ENCODE data around the gene SLC44A3. TPM values are rescaled to one million over a fixed set of nuclear protein-coding genes. Genes with fewer than 3 reads are reported as not detected.

SLC44A3 gene
- total RNA-seq, 4 donors from 2014 or later: 4.0 to 6.7 (median 5.4) TPM

GRCh38 chr1:94855307-94855700 lies 35.1 kb downstream of the SLC44A3 start:
- H3K27ac ChIP-seq: peak overlapping the region in 2 of 3 donors; percentile 56 to 85
- peak; percentile 49 to 54 for DNase-seq
- 35 to 56% methylated on average over 2 of the region's 2 CpGs for WGBS, 2 donors
- H3K4me3 ChIP-seq (replicated peaks in 1 of 3): no peak overlapping the region
- H3K4me1 ChIP-seq: peaks cover 7 to 21% of the 10 kb centered on the region in 2 donors
- TF ChIP-seq POLR2A (IDR thresholded peaks at IDR 0.05) (no peak), CTCF (IDR thresholded peaks at IDR 0.05) (no peak)
- no peaks in the 10 kb centered on the region for H3K27me3 ChIP-seq
- H3K9me3 ChIP-seq: no peaks in the 10 kb centered on the region
- no peaks in the 10 kb centered on the region for H3K36me3 ChIP-seq
- intact Hi-C loops (cut with DNase I): no loop called here

DNA sequence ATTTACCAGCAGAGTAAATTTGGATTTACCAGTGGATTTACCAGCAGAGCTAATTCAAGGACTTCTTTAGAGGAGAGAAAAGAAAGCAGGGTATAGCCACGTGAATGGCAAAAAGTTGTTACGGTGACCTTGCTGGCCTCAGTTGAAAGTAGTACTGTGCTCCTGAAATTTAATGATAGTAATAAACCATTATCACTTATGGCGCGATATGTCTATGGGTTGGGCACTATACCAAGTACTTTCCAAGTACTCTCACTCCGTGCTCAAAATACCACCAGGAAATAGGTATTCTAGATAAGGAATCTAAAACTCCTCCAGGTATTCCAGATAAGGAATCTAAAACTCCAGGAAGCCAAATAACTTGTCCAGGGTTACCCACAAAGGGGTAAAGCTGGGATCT lies 35.8 kb downstream of the SLC44A3 start:
- 93 to 94% methylated on average over 5 of the region's 5 CpGs for WGBS, 2 donors
- DNase-seq: no peak
- Histone ChIP-seq H3K4me1 (peaks cover 7 to 21% of the 10 kb centered on the region in 2 donors), H3K36me3 (no peaks in the 10 kb centered on the region), H3K27me3 (no peaks in the 10 kb centered on the region), H3K4me3 (replicated peaks in 1 of 3) (no peak overlapping the region), H3K27ac (no peak overlapping the region), H3K9me3 (no peaks in the 10 kb centered on the region)
- TF ChIP-seq CTCF (IDR thresholded peaks at IDR 0.05) (no peak), POLR2A (IDR thresholded peaks at IDR 0.05) (no peak)
- intact Hi-C loops (cut with DNase I): no loop called here

DNA sequence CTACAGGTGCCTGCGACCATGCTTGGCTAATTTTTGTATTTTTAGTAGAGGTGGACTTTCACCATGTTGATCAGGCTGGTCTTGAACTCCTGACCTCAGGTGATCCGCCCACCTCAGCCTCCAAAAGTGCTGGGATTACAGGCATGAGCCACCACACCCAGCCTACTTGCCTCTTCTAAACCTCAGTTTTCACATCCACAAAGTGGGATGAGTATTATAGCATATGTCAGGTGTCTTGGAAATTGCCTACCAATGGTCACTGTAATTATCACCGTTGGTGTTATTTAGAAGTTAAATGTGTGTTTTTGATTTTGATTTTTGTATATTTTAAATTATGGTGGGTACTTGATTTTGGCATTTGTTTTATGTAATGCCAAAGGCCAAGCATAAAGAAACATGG lies 36.7 kb downstream of the SLC44A3 start:
- intact Hi-C loops (cut with DNase I): no loop called here
- no peak for DNase-seq
- H3K4me1 ChIP-seq: peaks cover 7 to 21% of the 10 kb centered on the region in 2 donors

DNA sequence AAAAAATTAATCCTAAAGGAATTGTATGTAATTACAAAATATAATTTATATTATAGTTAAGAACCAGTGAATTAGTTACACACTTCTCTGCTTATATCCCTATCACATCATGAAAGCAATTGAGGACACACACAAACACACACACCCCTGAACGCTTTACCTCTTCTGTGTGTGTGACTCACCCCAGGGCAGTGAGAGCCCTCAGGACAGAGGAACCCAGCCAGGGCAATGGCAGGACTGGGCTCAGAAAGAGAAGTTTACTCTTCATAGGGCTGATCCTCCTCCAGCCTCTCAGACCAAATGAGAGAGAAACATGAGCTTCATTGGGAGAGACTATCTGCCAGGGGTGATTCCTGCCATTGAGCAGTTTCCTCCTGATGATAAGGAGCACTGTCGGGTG lies 38.1 kb downstream of the SLC44A3 start:
- intact Hi-C loops (cut with DNase I): no loop called here
- no peak overlapping the region for H3K27ac ChIP-seq
- H3K4me1 ChIP-seq: peaks cover 14 to 32% of the 10 kb centered on the region in 2 donors
- H3K27me3 ChIP-seq: no peaks in the 10 kb centered on the region
- no peaks in the 10 kb centered on the region for H3K9me3 ChIP-seq
- no peaks in the 10 kb centered on the region for H3K36me3 ChIP-seq
- TF ChIP-seq CTCF (IDR thresholded peaks at IDR 0.05) (no peak), POLR2A (IDR thresholded peaks at IDR 0.05) (no peak)
- H3K4me3 ChIP-seq (replicated peaks in 1 of 3): no peak overlapping the region
- 78% methylated on average over 2 of the region's 2 CpGs for WGBS, 2 donors
- peak; percentile 40 to 49 for DNase-seq

More for the DNA sequence above, 36.7 kb downstream of the SLC44A3 start:
- no peaks in the 10 kb centered on the region for H3K27me3 ChIP-seq
- H3K27ac ChIP-seq: no peak overlapping the region
- no peaks in the 10 kb centered on the region for H3K36me3 ChIP-seq
- no peaks in the 10 kb centered on the region for H3K9me3 ChIP-seq
- WGBS, 2 donors: 78 to 79% methylated on average over 3 of the region's 3 CpGs
- TF ChIP-seq POLR2A (IDR thresholded peaks at IDR 0.05) (no peak), CTCF (IDR thresholded peaks at IDR 0.05) (no peak)
- no peak overlapping the region for H3K4me3 ChIP-seq (replicated peaks in 1 of 3)

- intact Hi-C loops (cut with DNase I): no loop called here
These were observed 39.0 kb downstream of the SLC44A3 start for GRCh38 chr1:94859174-94859573.

More at GRCh38 chr1:94859174-94859573, 39.0 kb downstream of the SLC44A3 start:
- Histone ChIP-seq H3K4me3 (replicated peaks in 1 of 3) (no peak overlapping the region), H3K36me3 (no peaks in the 10 kb centered on the region), H3K27ac (no peak overlapping the region), H3K27me3 (no peaks in the 10 kb centered on the region), H3K9me3 (no peaks in the 10 kb centered on the region), H3K4me1 (peaks cover 22 to 39% of the 10 kb centered on the region in 2 donors)
- TF ChIP-seq CTCF (IDR thresholded peaks at IDR 0.05): no peak
- TF ChIP-seq POLR2A (IDR thresholded peaks at IDR 0.05): no peak
- DNase-seq: no peak
- 80 to 93% methylated on average over 2 of the region's 2 CpGs for WGBS, 2 donors
